ENCODE results near the gene GALNT10.

- TF ChIP-seq CTCF (IDR thresholded peaks at IDR 0.05) (no peak), EZH2 (IDR thresholded peaks at IDR 0.05) (no peak), EZH2phosphoT487 (IDR thresholded peaks at IDR 0.05) (no peak)
These were observed 77.5 kb downstream of the GALNT10 start for GRCh38 chr5:154268073-154268472.
